HepG2 (cell line): Measurements from ENCODE around the gene MRPL10. TPM values are rescaled to one million over a fixed set of nuclear protein-coding genes. Genes with fewer than 3 reads are reported as not detected.

Experiments used
- ATF3 ChIP-seq: sonication (generic); formaldehyde crosslinking; IDR thresholded peaks from 2 replicates; pipeline ENCODE4 v1.4.0; 2020; ENCODE audit warnings: missing genetic modification reagents
- DR1 ChIP-seq: sonication (generic); formaldehyde crosslinking; IDR thresholded peaks from 2 replicates; pipeline ENCODE4 v1.8.0; 2021; ENCODE audit warnings: mild to moderate bottlenecking, missing genetic modification reagents, inconsistent platforms
- ISL2 ChIP-seq: sonication (generic); formaldehyde crosslinking; IDR thresholded peaks from 2 replicates; pipeline ENCODE4 v1.5.0; 2020; ENCODE audit warnings: missing genetic modification reagents
- KDM3A ChIP-seq: IDR thresholded peaks from 2 replicates; pipeline ENCODE4 v1.6.1; 2018; ENCODE audit warnings: low read depth, missing compliant biosample characterization
- MAZ ChIP-seq, 2 experiments: sonication (generic) in 1 of 2; formaldehyde crosslinking in 1 of 2; IDR thresholded peaks; 2 replicates each; pipeline versions ENCODE4 v1.5.0 to v1.6.1; 2012 to 2020; ENCODE audit warnings: low read depth in 2 of 2, mild to moderate bottlenecking in 2 of 2, borderline replicate concordance in 1 of 2, improper control_type of control experiment in 1 of 2, low read length in 1 of 2, missing genetic modification reagents in 1 of 2, moderate library complexity in 1 of 2
- MEIS1 ChIP-seq: sonication (generic); formaldehyde crosslinking; IDR thresholded peaks from 2 replicates; pipeline ENCODE4 v1.9.0; 2021; ENCODE audit warnings: mild to moderate bottlenecking, missing genetic modification reagents, moderate library complexity, borderline replicate concordance
- MTA1 ChIP-seq: sonication (generic); formaldehyde crosslinking; IDR thresholded peaks from 2 replicates; pipeline ENCODE4 v1.4.0; 2020; ENCODE audit warnings: missing genetic modification reagents, mild to moderate bottlenecking, borderline replicate concordance
- MXI1 ChIP-seq: IDR thresholded peaks from 3 replicates; pipeline ENCODE4 v1.6.1; 2012; ENCODE audit warnings: low read depth, low read length, inconsistent platforms, borderline replicate concordance
- PHF21A ChIP-seq: sonication (generic); formaldehyde crosslinking; IDR thresholded peaks from 2 replicates; pipeline ENCODE4 v1.5.0; 2020; ENCODE audit warnings: mild to moderate bottlenecking, missing genetic modification reagents
- POGK ChIP-seq: sonication (generic); formaldehyde crosslinking; conservative IDR thresholded peaks from 2 replicates; pipeline ENCODE4 v1.8.0; 2022; ENCODE audit warnings: mild to moderate bottlenecking, moderate library complexity, missing genetic modification reagents
- REL ChIP-seq: sonication (generic); formaldehyde crosslinking; conservative IDR thresholded peaks from 2 replicates; pipeline ENCODE4 v1.8.0; 2022; ENCODE audit warnings: mild to moderate bottlenecking, missing genetic modification reagents, moderate library complexity
- SALL2 ChIP-seq: sonication (generic); formaldehyde crosslinking; IDR thresholded peaks from 2 replicates; pipeline ENCODE4 v1.8.1; 2023; ENCODE audit warnings: mild to moderate bottlenecking, missing genetic modification reagents, inconsistent platforms
- SKI ChIP-seq: fragments of 450-650 bp; IDR thresholded peaks from one replicate; pipeline ENCODE4 v1.6.1; 2018; ENCODE audit warnings: mild to moderate bottlenecking; ENCODE audit not compliant: partially characterized antibody
- SKIL ChIP-seq: sonication (generic); formaldehyde crosslinking; IDR thresholded peaks from 2 replicates; pipeline ENCODE4 v1.8.0; 2022; ENCODE audit warnings: missing genetic modification reagents, mild to moderate bottlenecking, moderate library complexity, borderline replicate concordance
- SP4 ChIP-seq: sonication (generic); formaldehyde crosslinking; IDR thresholded peaks from 2 replicates; pipeline ENCODE4 v1.8.1; 2023; ENCODE audit warnings: mild to moderate bottlenecking, missing genetic modification reagents
- SRF ChIP-seq: IDR thresholded peaks from 2 replicates; pipeline ENCODE4 v1.6.1; 2011; ENCODE audit warnings: mild to moderate bottlenecking, low read depth, low read length, moderate library complexity
- SRY ChIP-seq: sonication (generic); formaldehyde crosslinking; IDR thresholded peaks from 2 replicates; pipeline ENCODE4 v1.8.0; 2022; ENCODE audit warnings: mild to moderate bottlenecking, missing genetic modification reagents
- ZKSCAN5 ChIP-seq: sonication (generic); formaldehyde crosslinking; IDR thresholded peaks from 2 replicates; pipeline ENCODE4 v1.5.1; 2020; ENCODE audit warnings: mild to moderate bottlenecking, missing genetic modification reagents
- ZNF382 ChIP-seq: sonication (generic); formaldehyde crosslinking; IDR thresholded peaks from 2 replicates; pipeline ENCODE4 v1.5.0; 2020; ENCODE audit warnings: missing genetic modification reagents, mild to moderate bottlenecking, borderline replicate concordance
- ZNF574 ChIP-seq: sonication (generic); formaldehyde crosslinking; IDR thresholded peaks from 2 replicates; pipeline ENCODE4 v1.4.0; 2020; ENCODE audit warnings: missing genetic modification reagents
- ZNF7 ChIP-seq: IDR thresholded peaks from 2 replicates; pipeline ENCODE4 v1.6.1; 2016; ENCODE audit warnings: missing biosample characterization, missing genetic modification reagents
- polyA plus RNA-seq, 8 experiments: library from polyadenylated mRNA; depleted of rRNA in 3 of 8; stranded (reverse) in 7 of 8; unstranded in 1 of 8; fragments of >200 nt; fragmentation: Illumina TruSeq in 4 of 8; extraction: Trizol in 4 of 8; gene quantifications; 2 replicates each; pipeline versions ENCODE4 v1.2.1 to v1.2.3, GENCODE V29; 2011 to 2016; ENCODE audit warnings: low read depth in 4 of 8, missing spikeins in 1 of 8, mixed read lengths in 1 of 8; ENCODE audit not compliant: insufficient read depth in 1 of 8
- total RNA-seq, 5 experiments: library from RNA; depleted of rRNA; stranded (reverse); fragments of >200 nt; fragmentation: Illumina TruSeq; extraction: Trizol; gene quantifications; 2 replicates each; pipeline ENCODE4 v1.2.3, GENCODE V29; 2016; ENCODE audit warnings: low read depth in 1 of 5

MRPL10 gene
- total and polyA plus RNA-seq, 2 of the 13 experiments (the other 11 are each of a cell fraction or from before 2014, with no cell fraction given) = 56.7 to 149 TPM

GRCh38 chr17:47850692-47851573, 19.6 kb upstream of the MRPL10 start, which contains the start of gene SP6 (continued):
- TF ChIP-seq ZNF574 (CRISPR knock-in tag) = peak; percentile 75
- TF ChIP-seq PHF21A = peak; percentile 74; the same call in 1 of the 2 replicates
- peak; percentile 75; the same call in 1 of the 2 replicates for TF ChIP-seq SP4 (CRISPR knock-in tag)
- TF ChIP-seq MXI1 = peak; percentile 39; the same call in 1 of the 3 replicates
- peak; percentile 93; the same call in 1 of the 2 replicates for TF ChIP-seq MTA1 (CRISPR knock-in tag)
- TF ChIP-seq ZKSCAN5 (CRISPR knock-in tag) = peak; percentile 34; the same call in 1 of the 2 replicates
- TF ChIP-seq ATF3 = peak; percentile 51; the same call in 1 of the 2 replicates
- peak; percentile 82; the same call in 1 of the 2 replicates for TF ChIP-seq KDM3A (CRISPR knock-in tag)
- no peak for TF ChIP-seq ZNF7 (CRISPR knock-in tag)
- no peak for TF ChIP-seq SRF
- TF ChIP-seq REL (CRISPR knock-in tag) = no peak
- peak; percentile 85; the same call in 1 of the 2 replicates for TF ChIP-seq POGK (CRISPR knock-in tag)
- peak; percentile 81; the same call in 1 of the 2 replicates for TF ChIP-seq MEIS1 (CRISPR knock-in tag)
- TF ChIP-seq SALL2 (CRISPR knock-in tag) = peak; percentile 64; the same call in 1 of the 2 replicates
- no peak; the same call in 1 of the 2 replicates for TF ChIP-seq MAZ (IDR thresholded peaks at IDR 0.05; ENCODE audit: borderline replicate concordance, low read depth, low read length)
- peak; percentile 81 for TF ChIP-seq MAZ (CRISPR knock-in tag; IDR thresholded peaks at IDR 0.05; ENCODE audit: low read depth)
- TF ChIP-seq SRY (CRISPR knock-in tag) = peak; percentile 57; the same call in 1 of the 2 replicates
- no peak for TF ChIP-seq ZNF382 (CRISPR knock-in tag)
- TF ChIP-seq DR1 (CRISPR knock-in tag) = peak; percentile 74
- TF ChIP-seq SKI = peak; percentile 81
- peak; percentile 63 for TF ChIP-seq SKIL (CRISPR knock-in tag)
- TF ChIP-seq ISL2 (CRISPR knock-in tag) = peak; percentile 20; the same call in 1 of the 2 replicates
